ENCODE measurements around the gene NOXA1. TPM values are rescaled to one million over a fixed set of nuclear protein-coding genes. Genes with fewer than 3 reads are reported as not detected.

The NOXA1 gene
- total RNA-seq, 4 donors from 2014 or later = 1.1 to 4.2 (median 3.0) TPM

DNA sequence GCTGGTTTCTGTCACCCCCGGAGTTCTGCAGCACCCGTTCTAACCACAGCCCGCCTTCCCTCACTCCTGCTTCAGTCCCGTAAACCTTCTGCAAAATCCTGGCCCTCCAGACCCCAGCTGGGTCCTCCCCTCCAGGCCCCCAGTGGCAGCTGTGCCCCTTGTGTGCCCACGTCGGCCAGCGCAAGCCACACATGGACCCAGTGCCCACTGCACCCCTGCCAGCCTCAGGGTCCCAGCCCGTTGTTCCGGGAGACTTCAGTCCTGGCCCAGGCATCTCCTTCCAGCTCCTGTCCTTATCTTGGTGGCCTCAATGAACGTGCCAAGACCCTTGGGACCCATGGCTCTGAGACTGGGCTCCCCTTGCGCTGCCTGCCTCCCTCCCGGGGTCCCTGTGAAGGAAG is 43.4 kb upstream of the NOXA1 start:
- no peaks in the 10 kb centered on the region for H3K9me3 ChIP-seq
- no peaks in the 10 kb centered on the region for H3K27me3 ChIP-seq
- peaks cover 0 to 20% of the 10 kb centered on the region in 2 donors for H3K36me3 ChIP-seq
- no peaks in the 10 kb centered on the region for H3K4me1 ChIP-seq
- ATAC-seq = no peak
- 80 to 84% methylated on average over 1 to 7 of the region's 12 CpGs for WGBS, 2 donors (ENCODE audit: low coverage in 1 of 2)
- H3K4me3 ChIP-seq = no peak overlapping the region
- no peak for TF ChIP-seq POLR2A (IDR thresholded peaks at IDR 0.05)
- no peak for TF ChIP-seq POLR2AphosphoS5 (IDR thresholded peaks at IDR 0.05)
- TF ChIP-seq EP300 (IDR thresholded peaks at IDR 0.05) = no peak
- TF ChIP-seq, protein P1, sequence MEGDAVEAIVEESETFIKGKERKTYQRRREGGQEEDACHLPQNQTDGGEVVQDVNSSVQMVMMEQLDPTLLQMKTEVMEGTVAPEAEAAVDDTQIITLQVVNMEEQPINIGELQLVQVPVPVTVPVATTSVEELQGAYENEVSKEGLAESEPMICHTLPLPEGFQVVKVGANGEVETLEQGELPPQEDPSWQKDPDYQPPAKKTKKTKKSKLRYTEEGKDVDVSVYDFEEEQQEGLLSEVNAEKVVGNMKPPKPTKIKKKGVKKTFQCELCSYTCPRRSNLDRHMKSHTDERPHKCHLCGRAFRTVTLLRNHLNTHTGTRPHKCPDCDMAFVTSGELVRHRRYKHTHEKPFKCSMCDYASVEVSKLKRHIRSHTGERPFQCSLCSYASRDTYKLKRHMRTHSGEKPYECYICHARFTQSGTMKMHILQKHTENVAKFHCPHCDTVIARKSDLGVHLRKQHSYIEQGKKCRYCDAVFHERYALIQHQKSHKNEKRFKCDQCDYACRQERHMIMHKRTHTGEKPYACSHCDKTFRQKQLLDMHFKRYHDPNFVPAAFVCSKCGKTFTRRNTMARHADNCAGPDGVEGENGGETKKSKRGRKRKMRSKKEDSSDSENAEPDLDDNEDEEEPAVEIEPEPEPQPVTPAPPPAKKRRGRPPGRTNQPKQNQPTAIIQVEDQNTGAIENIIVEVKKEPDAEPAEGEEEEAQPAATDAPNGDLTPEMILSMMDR (IDR thresholded peaks at IDR 0.05) = no peak
- no peak overlapping the region for H3K27ac ChIP-seq

- Histone ChIP-seq H3K4me3 (no peak overlapping the region), H3K27me3 (no peaks in the 10 kb centered on the region), H3K36me3 (peaks cover 0 to 24% of the 10 kb centered on the region in 2 donors), H3K27ac (no peak overlapping the region), H3K9me3 (no peaks in the 10 kb centered on the region), H3K4me1 (no peaks in the 10 kb centered on the region)
- ATAC-seq = no peak
- WGBS, 2 donors (ENCODE audit: low coverage in 1 of 2) = 67 to 100% methylated on average over 1 of the region's 16 CpGs
- TF ChIP-seq POLR2AphosphoS5 (IDR thresholded peaks at IDR 0.05) (no peak), EP300 (IDR thresholded peaks at IDR 0.05) (no peak), POLR2A (IDR thresholded peaks at IDR 0.05) (no peak)
- TF ChIP-seq, protein P1 (IDR thresholded peaks at IDR 0.05) = no peak
These were observed 43.0 kb upstream of the NOXA1 start for GRCh38 chr9:137380171-137380570.

- no peak for ATAC-seq
- H3K9me3 ChIP-seq = no peaks in the 10 kb centered on the region
- no peaks in the 10 kb centered on the region for H3K27me3 ChIP-seq
- no peaks in the 10 kb centered on the region for H3K4me1 ChIP-seq
- H3K36me3 ChIP-seq = peaks cover 0 to 28% of the 10 kb centered on the region in 2 donors
- no peak overlapping the region for H3K27ac ChIP-seq
- no peak overlapping the region for H3K4me3 ChIP-seq
- TF ChIP-seq POLR2AphosphoS5 (IDR thresholded peaks at IDR 0.05) (no peak), EP300 (IDR thresholded peaks at IDR 0.05) (no peak), POLR2A (IDR thresholded peaks at IDR 0.05) (no peak)
- TF ChIP-seq, protein P1 (IDR thresholded peaks at IDR 0.05) = no peak
- WGBS, 2 donors (ENCODE audit: low coverage in 1 of 2) = 100% methylated on average over 1 of the region's 7 CpGs; no CpG with 5 or more reads in 1 of the 2 donors
These were observed 42.6 kb upstream of the NOXA1 start for GRCh38 chr9:137380606-137381005.

- peaks cover 0 to 29% of the 10 kb centered on the region in 2 donors for H3K36me3 ChIP-seq
- H3K9me3 ChIP-seq = no peaks in the 10 kb centered on the region
- no peaks in the 10 kb centered on the region for H3K27me3 ChIP-seq
- H3K4me1 ChIP-seq = no peaks in the 10 kb centered on the region
- WGBS, 2 donors (ENCODE audit: low coverage in 1 of 2) = 77 to 80% methylated on average over 12 to 30 of the region's 53 CpGs
- H3K27ac ChIP-seq = no peak overlapping the region
- ATAC-seq = no peak
- no peak overlapping the region for H3K4me3 ChIP-seq
- no peak for TF ChIP-seq POLR2A (IDR thresholded peaks at IDR 0.05)
- no peak for TF ChIP-seq POLR2AphosphoS5 (IDR thresholded peaks at IDR 0.05)
- no peak for TF ChIP-seq EP300 (IDR thresholded peaks at IDR 0.05)
- TF ChIP-seq, protein P1 (IDR thresholded peaks at IDR 0.05) = no peak
These were observed 41.4 kb upstream of the NOXA1 start for GRCh38 chr9:137381501-137382443.
